HEK293 (cell line): ENCODE results near the gene RLN1.
A peak's percentile ranks its signal among the peaks of the same experiment; 100 is the strongest.

Experiments
- CTCF ChIA-PET: fragments of 350-600 bp; formaldehyde crosslinking; extraction: SDS; loops from one replicate; lab custom pipeline; 2021; ENCODE audit warnings: antibody characterized with exemption; lab: Yijun Ruan, JAX
- POLR2A ChIA-PET: fragments of 300-600 bp; formaldehyde crosslinking; extraction: SDS; loops from one replicate; lab custom pipeline; 2020; ENCODE audit warnings: antibody characterized with exemption, inconsistent platforms; lab: Yijun Ruan, JAX
- H3K27ac ChIP-seq: fragments of 200-500 bp; sonication (Bioruptor generic); 2 replicates; pipeline ENCODE4 v1.5.1; 2014; ENCODE audit warnings: low read depth, low read length, control low read depth, inconsistent platforms; ENCODE audit errors: extremely low read depth
- H3K36me3 ChIP-seq, 2 experiments: fragments of 200-500 bp in 1 of 2; sonication (Bioruptor generic) in 1 of 2; 1 replicate in 1 of 2; 2 replicates in 1 of 2; pipeline ENCODE4 v1.5.1; 2014 to 2017; ENCODE audit warnings: inconsistent platforms in 2 of 2, low read length in 2 of 2; ENCODE audit not compliant: control insufficient read depth in 2 of 2, insufficient read depth in 1 of 2
- H3K4me1 ChIP-seq: fragments of 200-500 bp; sonication (Bioruptor generic); 2 replicates; pipeline ENCODE4 v1.5.1; 2014; ENCODE audit warnings: mild to moderate bottlenecking, low read length, inconsistent platforms; ENCODE audit not compliant: control insufficient read depth, insufficient read depth
- H3K4me3 ChIP-seq: 2 replicates; pipeline ENCODE4 v1.5.1; 2011; ENCODE audit warnings: low read depth, mild to moderate bottlenecking, control low read depth, low read length, moderate library complexity
- H3K9me3 ChIP-seq: fragments of 200-500 bp; sonication (Bioruptor generic); 2 replicates; pipeline ENCODE4 v1.5.1; 2014; ENCODE audit warnings: low read depth, low read length, inconsistent platforms; ENCODE audit not compliant: control insufficient read depth, insufficient read depth
- HOXC10 ChIP-seq: sonication (generic); formaldehyde crosslinking; IDR thresholded peaks from 2 replicates; pipeline ENCODE4 v1.8.1; 2023; ENCODE audit warnings: mild to moderate bottlenecking, missing genetic modification reagents
- KLF1 ChIP-seq: fragments of 450-650 bp; formaldehyde crosslinking; IDR thresholded peaks from 2 replicates; pipeline ENCODE4 v1.5.1; 2016; ENCODE audit warnings: missing biosample characterization, missing genetic modification characterization
- OSR2 ChIP-seq: fragments of 450-650 bp; formaldehyde crosslinking; IDR thresholded peaks from 2 replicates; pipeline ENCODE4 v1.5.1; 2016; ENCODE audit warnings: missing biosample characterization, missing genetic modification characterization
- SP2 ChIP-seq: fragments of 450-650 bp; formaldehyde crosslinking; IDR thresholded peaks from 2 replicates; pipeline ENCODE4 v1.5.1; 2016; ENCODE audit warnings: missing biosample characterization, missing genetic modification characterization
- SP7 ChIP-seq: fragments of 450-650 bp; formaldehyde crosslinking; IDR thresholded peaks from 2 replicates; pipeline ENCODE4 v1.5.1; 2016; ENCODE audit warnings: missing biosample characterization, missing genetic modification characterization
- TSHZ1 ChIP-seq: fragments of 450-650 bp; formaldehyde crosslinking; IDR thresholded peaks from 2 replicates; pipeline ENCODE4 v1.5.1; 2016; ENCODE audit warnings: missing biosample characterization, missing genetic modification characterization, borderline replicate concordance
- ZNF138 ChIP-seq: fragments of 450-650 bp; formaldehyde crosslinking; IDR thresholded peaks from 2 replicates; pipeline ENCODE4 v1.5.1; 2016; ENCODE audit warnings: missing biosample characterization, missing genetic modification characterization, borderline replicate concordance
- ZNF26 ChIP-seq: fragments of 450-650 bp; formaldehyde crosslinking; IDR thresholded peaks from 2 replicates; pipeline ENCODE4 v1.5.1; 2016; ENCODE audit warnings: missing biosample characterization, missing genetic modification characterization
- ZNF561 ChIP-seq: fragments of 450-650 bp; IDR thresholded peaks from 2 replicates; pipeline ENCODE4 v1.5.1; 2018; ENCODE audit warnings: missing biosample characterization, missing genetic modification characterization, borderline replicate concordance
- ZNF600 ChIP-seq: fragments of 450-650 bp; formaldehyde crosslinking; IDR thresholded peaks from 2 replicates; pipeline ENCODE4 v1.5.1; 2016; ENCODE audit warnings: missing biosample characterization, missing genetic modification characterization
- ZNF621 ChIP-seq: fragments of 450-650 bp; formaldehyde crosslinking; IDR thresholded peaks from 2 replicates; pipeline ENCODE4 v1.5.1; 2017; ENCODE audit warnings: missing biosample characterization, missing genetic modification characterization
- ZNF692 ChIP-seq: fragments of 450-650 bp; formaldehyde crosslinking; IDR thresholded peaks from 2 replicates; pipeline ENCODE4 v1.5.1; 2016; ENCODE audit warnings: missing biosample characterization, missing genetic modification characterization
- ZNF704 ChIP-seq: fragments of 450-650 bp; formaldehyde crosslinking; IDR thresholded peaks from 2 replicates; pipeline ENCODE4 v1.5.1; 2016; ENCODE audit warnings: missing biosample characterization, missing genetic modification characterization
- ZNF776 ChIP-seq: fragments of 450-650 bp; formaldehyde crosslinking; IDR thresholded peaks from 2 replicates; pipeline ENCODE4 v1.5.0; 2017; ENCODE audit warnings: missing biosample characterization, missing genetic modification characterization, borderline replicate concordance
- ZNF843 ChIP-seq: fragments of 450-650 bp; formaldehyde crosslinking; IDR thresholded peaks from 2 replicates; pipeline ENCODE4 v1.5.1; 2016; ENCODE audit warnings: missing biosample characterization, missing genetic modification characterization

The RLN1 gene

GRCh38 chr9:5360341-5360740 lies 20.7 kb upstream of the RLN1 start:
- no peaks in the 10 kb centered on the region for H3K4me1 ChIP-seq
- H3K36me3 ChIP-seq: no peaks in the 10 kb centered on the region
- POLR2A ChIA-PET: no interaction called here
- no peaks in the 10 kb centered on the region for H3K9me3 ChIP-seq
- no peak overlapping the region for H3K27ac ChIP-seq
- CTCF ChIA-PET: no interaction called here
- no peak for TF ChIP-seq ZNF561 (tag by site-specific recombination)
- no peak for TF ChIP-seq TSHZ1
- TF ChIP-seq ZNF843 (tag by site-specific recombination): no peak
- no peak for TF ChIP-seq ZNF692 (tag by site-specific recombination)
- no peak for TF ChIP-seq OSR2 (tag by site-specific recombination)
- no peak for TF ChIP-seq ZNF600
- TF ChIP-seq ZNF621: no peak
- no peak for TF ChIP-seq ZNF776 (tag by site-specific recombination)
- no peak for TF ChIP-seq ZNF138 (tag by site-specific recombination)
- no peak for TF ChIP-seq SP7 (tag by site-specific recombination)
- no peak for TF ChIP-seq KLF1 (tag by site-specific recombination)
- no peak for TF ChIP-seq HOXC10
- no peak for TF ChIP-seq ZNF704
- TF ChIP-seq, all 188 proteins: peak for 0
- no peak overlapping the region for H3K4me3 ChIP-seq

GRCh38 chr9:5357431-5358105 lies 17.9 kb upstream of the RLN1 start:
- TF ChIP-seq ZNF26 (0 out of 2 replicates have a peak, but pooled peaks have one; percentile 46), SP2 (no peak)
- Histone ChIP-seq H3K9me3 (no peaks in the 10 kb centered on the region), H3K4me1 (no peaks in the 10 kb centered on the region), H3K36me3 (no peaks in the 10 kb centered on the region), H3K4me3 (no peak overlapping the region), H3K27ac (no peak overlapping the region)
- CTCF ChIA-PET: no interaction called here
- POLR2A ChIA-PET: no interaction called here
